B cell (primary cell): ENCODE data around the gene TOM1L2. TPM values are rescaled to one million over a fixed set of nuclear protein-coding genes. Genes with fewer than 3 reads are reported as not detected.

ENCODE experiments used
- ATAC-seq: fragments of 200-7000 bp; cut with Tn5 transposase; one replicate; pipeline ENCODE4 v1.10.0; 2021; ENCODE audit warnings: low read depth, mild to moderate bottlenecking, moderate number of reproducible peaks, moderate library complexity
- CTCF ChIA-PET: fragments of 350-600 bp; sonication (Branson Sonifier 250); formaldehyde crosslinking; loops from one replicate; lab custom pipeline; 2021; ENCODE audit warnings: antibody characterized with exemption, inconsistent platforms; lab: Charles Lee
- POLR2A ChIA-PET: fragments of 350-600 bp; sonication (Branson Sonifier 250); formaldehyde crosslinking; loops from one replicate; lab custom pipeline; 2021; ENCODE audit warnings: antibody characterized with exemption; lab: Charles Lee
- DNase-seq: peaks from one replicate; pipeline ENCODE4 v3.0.0; 2013
- H2AFZ ChIP-seq: 2 replicates; pipeline ENCODE4 v1.6.1; 2012; ENCODE audit warnings: mild to moderate bottlenecking, low read depth, low read length; ENCODE audit not compliant: insufficient read depth, poor library complexity, severe bottlenecking
- H3K27ac ChIP-seq, 2 donors: 1 replicate in 1 of 2; 2 replicates in 1 of 2; pipeline ENCODE4 v1.5.1; 2012 to 2013; ENCODE audit warnings: low read length in 2 of 2, mild to moderate bottlenecking in 2 of 2, moderate library complexity in 1 of 2
- H3K27me3 ChIP-seq, 4 experiments: fragments of 200-600 bp in 1 of 4; sonication (generic) in 1 of 4; replicated peaks in 1 of 4; 1 replicate in 2 of 4; 2 replicates in 2 of 4; pipeline versions ENCODE4 v1.6.1 to v1.7.0; 2013 to 2016; ENCODE audit warnings: low read length in 3 of 4, mild to moderate bottlenecking in 2 of 4, mixed read lengths in 1 of 4, moderate library complexity in 1 of 4; ENCODE audit not compliant: insufficient read depth in 4 of 4, control insufficient read depth in 3 of 4; ENCODE audit errors: control extremely low read depth in 1 of 4
- H3K36me3 ChIP-seq, 2 experiments: replicated peaks in 1 of 2; 1 replicate in 1 of 2; 2 replicates in 1 of 2; pipeline versions ENCODE4 v1.6.1 to v1.7.1; 2013; ENCODE audit warnings: low read length in 1 of 2; ENCODE audit not compliant: insufficient read depth in 2 of 2, control insufficient read depth in 1 of 2; ENCODE audit errors: control extremely low read depth in 1 of 2, extremely low read depth in 1 of 2
- H3K4me1 ChIP-seq, 2 donors: fragments of 200-600 bp in 1 of 2; sonication (generic) in 1 of 2; 1 replicate in 1 of 2; 2 replicates in 1 of 2; pipeline versions ENCODE4 v1.5.1 to v1.6.1; 2013 to 2017; ENCODE audit warnings: low read length in 2 of 2; ENCODE audit not compliant: control insufficient read depth in 2 of 2, insufficient read depth in 2 of 2
- H3K4me2 ChIP-seq: replicated peaks from 2 replicates; pipeline ENCODE3; 2012; ENCODE audit warnings: mild to moderate bottlenecking, low read depth, low read length; ENCODE audit not compliant: poor library complexity, severe bottlenecking
- H3K4me3 ChIP-seq, 5 experiments: fragments of 200-600 bp in 1 of 5; sonication (generic) in 1 of 5; 1 replicate in 3 of 5; 2 replicates in 2 of 5; pipeline versions ENCODE4 v1.5.1 to v1.7.0; 2011 to 2016; ENCODE audit warnings: low read length in 4 of 5, mild to moderate bottlenecking in 4 of 5, low read depth in 2 of 5, control low read depth in 1 of 5, moderate library complexity in 1 of 5; ENCODE audit not compliant: insufficient read depth in 1 of 5; ENCODE audit errors: control extremely low read depth in 1 of 5, extremely low read depth in 1 of 5
- H3K79me2 ChIP-seq: fragments of 200-600 bp; sonication (generic); one replicate; pipeline ENCODE4 v1.6.0; 2016; ENCODE audit warnings: low read length; ENCODE audit not compliant: control insufficient read depth, insufficient read depth
- H3K9ac ChIP-seq: fragments of 200-600 bp; sonication (generic); 2 replicates; pipeline ENCODE4 v1.6.1; 2017; ENCODE audit warnings: mild to moderate bottlenecking, low read length, moderate library complexity
- H3K9me3 ChIP-seq, 3 donors: one replicate each; pipeline versions ENCODE4 v1.6.1 to v1.7.1; 2013; ENCODE audit warnings: low read length in 2 of 3; ENCODE audit not compliant: control insufficient read depth in 2 of 3, insufficient read depth in 1 of 3; ENCODE audit errors: control extremely low read depth in 1 of 3
- H4K20me1 ChIP-seq: 2 replicates; pipeline ENCODE4 v1.6.0; 2012; ENCODE audit warnings: mild to moderate bottlenecking, low read length; ENCODE audit not compliant: insufficient read depth, control insufficient read depth, poor library complexity, severe bottlenecking
- H3K27ac Mint-ChIP-seq: one replicate; pipeline ENCODE4 v1.8.0; 2021; ENCODE audit warnings: mixed read lengths
- H3K27me3 Mint-ChIP-seq: one replicate; pipeline ENCODE4 v1.8.0; 2021; ENCODE audit warnings: mixed read lengths
- H3K4me1 Mint-ChIP-seq: one replicate; pipeline ENCODE4 v1.8.0; 2021; ENCODE audit warnings: mixed read lengths
- H3K4me3 Mint-ChIP-seq: one replicate; pipeline ENCODE4 v1.8.0; 2021; ENCODE audit warnings: mixed read lengths
- H3K9me3 Mint-ChIP-seq: one replicate; pipeline ENCODE4 v1.8.0; 2022; ENCODE audit warnings: mixed read lengths; ENCODE audit not compliant: insufficient read depth
- EZH2 ChIP-seq: IDR thresholded peaks from 2 replicates; pipeline ENCODE4 v1.6.1; 2012; ENCODE audit warnings: borderline replicate concordance, low read depth, mild to moderate bottlenecking, moderate library complexity, low read length; ENCODE audit not compliant: insufficient read depth, poor library complexity, severe bottlenecking
- WGBS: methylation state at CpG from one replicate; pipeline ENCODE4 v1.1.5; 2013; ENCODE audit warnings: missing lambda C conversion rate; ENCODE audit not compliant: insufficient coverage; 5-methylcytosine and 5-hydroxymethylcytosine counted together
- intact Hi-C: fragments of 100-400 bp; cut with micrococcal nuclease; formaldehyde crosslinking; loops from one replicate; pipeline ENCODE4 v1.10.0; 2022
- polyA plus RNA-seq: library from polyadenylated mRNA; depleted of rRNA; stranded (reverse); fragments of >200 nt; gene quantifications from 2 replicates; pipeline ENCODE4 v1.2.3, GENCODE V29; 2012
- total RNA-seq, 2 donors: library from RNA; stranded (reverse); fragments of 120-200 nt in 1 of 2; gene quantifications; 1 replicate in 1 of 2; 2 replicates in 1 of 2; pipeline versions ENCODE4 v1.2.3 to v1.2.4, GENCODE V29; 2013 to 2022
- TF ChIP-seq, protein P1 (sequence below): fragments of 200-600 bp; IDR thresholded peaks from one replicate; pipeline ENCODE4 v1.8.0; 2022; ENCODE audit warnings: antibody characterized with exemption, mild to moderate bottlenecking

TOM1L2 gene
- total and polyA plus RNA-seq, 2 donors (not counting 1 experiment from before 2014, with no cell fraction given): 25.1 to 29.7 TPM

GRCh38 chr17:17933775-17934174 lies 38.4 kb downstream of the TOM1L2 start:
- Histone ChIP-seq H3K4me3 (no peak overlapping the region), H3K4me1 (no peaks in the 10 kb centered on the region), H2AFZ (no peak overlapping the region), H3K79me2 (peaks cover 15% of the 10 kb centered on the region), H3K9me3 (no peaks in the 10 kb centered on the region), H3K27ac (no peak overlapping the region), H3K27me3 (no peaks in the 10 kb centered on the region), H3K4me2 (no peak overlapping the region), H4K20me1 (peaks cover 18% of the 10 kb centered on the region), H3K36me3 (no peaks in the 10 kb centered on the region), H3K9ac (no peak overlapping the region)
- H3K4me3 Mint-ChIP-seq: no peak overlapping the region
- intact Hi-C loops: no loop called here
- no peak for ATAC-seq
- ChIA-PET POLR2A (no interaction called here), CTCF (no interaction called here)
- H3K27ac Mint-ChIP-seq: no peak overlapping the region
- no peak for DNase-seq
- TF ChIP-seq, protein P1, sequence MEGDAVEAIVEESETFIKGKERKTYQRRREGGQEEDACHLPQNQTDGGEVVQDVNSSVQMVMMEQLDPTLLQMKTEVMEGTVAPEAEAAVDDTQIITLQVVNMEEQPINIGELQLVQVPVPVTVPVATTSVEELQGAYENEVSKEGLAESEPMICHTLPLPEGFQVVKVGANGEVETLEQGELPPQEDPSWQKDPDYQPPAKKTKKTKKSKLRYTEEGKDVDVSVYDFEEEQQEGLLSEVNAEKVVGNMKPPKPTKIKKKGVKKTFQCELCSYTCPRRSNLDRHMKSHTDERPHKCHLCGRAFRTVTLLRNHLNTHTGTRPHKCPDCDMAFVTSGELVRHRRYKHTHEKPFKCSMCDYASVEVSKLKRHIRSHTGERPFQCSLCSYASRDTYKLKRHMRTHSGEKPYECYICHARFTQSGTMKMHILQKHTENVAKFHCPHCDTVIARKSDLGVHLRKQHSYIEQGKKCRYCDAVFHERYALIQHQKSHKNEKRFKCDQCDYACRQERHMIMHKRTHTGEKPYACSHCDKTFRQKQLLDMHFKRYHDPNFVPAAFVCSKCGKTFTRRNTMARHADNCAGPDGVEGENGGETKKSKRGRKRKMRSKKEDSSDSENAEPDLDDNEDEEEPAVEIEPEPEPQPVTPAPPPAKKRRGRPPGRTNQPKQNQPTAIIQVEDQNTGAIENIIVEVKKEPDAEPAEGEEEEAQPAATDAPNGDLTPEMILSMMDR: no peak
- TF ChIP-seq EZH2: no peak
- H3K27me3 Mint-ChIP-seq: no peaks in the 10 kb centered on the region
- H3K4me1 Mint-ChIP-seq: peaks cover 8% of the 10 kb centered on the region
- H3K9me3 Mint-ChIP-seq: no peaks in the 10 kb centered on the region

DNA sequence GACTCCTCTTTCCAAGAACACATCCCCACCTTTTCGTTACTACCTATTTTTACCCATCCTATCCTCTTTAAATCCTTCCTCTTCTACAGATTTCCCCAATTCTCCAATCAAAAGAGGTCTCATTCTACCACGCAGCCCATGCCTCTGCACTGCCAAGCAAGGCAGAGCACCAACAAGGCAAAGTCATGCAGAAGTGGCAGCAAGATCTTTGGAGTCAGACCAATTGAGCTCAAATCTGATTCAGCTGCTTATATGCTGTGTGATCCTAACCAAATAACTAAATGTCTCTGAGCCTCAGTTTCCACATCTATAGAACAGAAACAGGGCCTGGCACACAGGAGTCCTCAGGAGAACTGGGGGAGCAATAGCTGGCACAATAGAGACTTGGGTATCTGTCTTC lies 41.0 kb downstream of the TOM1L2 start:
- no peak overlapping the region for H2AFZ ChIP-seq
- H3K27me3 ChIP-seq: no peaks in the 10 kb centered on the region
- no peak overlapping the region for H3K4me3 ChIP-seq
- ChIA-PET CTCF (interaction anchor here (2.0 kb wide), 1 partner anchor 12 kb away, joined by 9 read pairs; no protein-coding TSS in a partner anchor), POLR2A (no interaction called here)
- ATAC-seq (no peak), DNase-seq (no peak)
- H3K27ac Mint-ChIP-seq: no peak overlapping the region
- H3K4me1 Mint-ChIP-seq: peaks cover 8% of the 10 kb centered on the region
- H3K27me3 Mint-ChIP-seq: no peaks in the 10 kb centered on the region
- H3K9me3 ChIP-seq: no peaks in the 10 kb centered on the region
- H3K4me2 ChIP-seq: no peak overlapping the region
- H4K20me1 ChIP-seq: peaks cover 18% of the 10 kb centered on the region
- intact Hi-C loops: no loop called here
- no peaks in the 10 kb centered on the region for H3K4me1 ChIP-seq
- H3K36me3 ChIP-seq: no peaks in the 10 kb centered on the region
- H3K9ac ChIP-seq: no peak overlapping the region
- no peak overlapping the region for H3K4me3 Mint-ChIP-seq
- no peak for TF ChIP-seq EZH2
- TF ChIP-seq, protein P1: no peak
- H3K9me3 Mint-ChIP-seq: no peaks in the 10 kb centered on the region
- WGBS: 71% methylated on average over 2 of the region's 2 CpGs
- no peak overlapping the region for H3K27ac ChIP-seq
- peaks cover 8% of the 10 kb centered on the region for H3K79me2 ChIP-seq
